ENCODE results near the gene KIF26B. TPM values are rescaled to one million over a fixed set of nuclear protein-coding genes. Genes with fewer than 3 reads are reported as not detected.
A peak's percentile ranks its signal among the peaks of the same experiment; 100 is the strongest.

The KIF26B gene
- total and polyA plus RNA-seq, 2 experiments from 2014 or later: 0.03 to 0.76 TPM

GRCh38 chr1:245255783-245256182 is 101.0 kb downstream of the KIF26B start:
- TF ChIP-seq STAT1 (IDR thresholded peaks at IDR 0.05; ENCODE audit: unreplicated experiment) (no peak), NANOG (IDR thresholded peaks at IDR 0.05; ENCODE audit: borderline replicate concordance) (no peak), CTCF (conservative IDR thresholded peaks at IDR 0.05; ENCODE audit: low read depth in 2 of 2) (no peak), REST (IDR thresholded peaks at IDR 0.05; ENCODE audit: unreplicated experiment) (no peak), ZNF462 (CRISPR knock-in tag; IDR thresholded peaks at IDR 0.05) (no peak), EZH2 (IDR thresholded peaks at IDR 0.05; ENCODE audit: low read depth, unreplicated experiment) (no peak), CREB1 (CRISPR knock-in tag; IDR thresholded peaks at IDR 0.05; ENCODE audit: low read depth) (no peak), JUNB (IDR thresholded peaks at IDR 0.05; ENCODE audit: unreplicated experiment) (no peak), ZNF331 (CRISPR knock-in tag; IDR thresholded peaks at IDR 0.05; ENCODE audit: low read depth) (no peak), ETS1 (IDR thresholded peaks at IDR 0.05) (no peak), ZNF114 (CRISPR knock-in tag; IDR thresholded peaks at IDR 0.05) (no peak), POLR2AphosphoS5 (IDR thresholded peaks at IDR 0.05; ENCODE audit: low read depth) (no peak), EZH2phosphoT487 (IDR thresholded peaks at IDR 0.05; ENCODE audit: unreplicated experiment) (no peak)
- peaks cover 6% of the 10 kb centered on the region; the same call in 1 of the 2 replicates for H3K9me2 ChIP-seq (ENCODE audit: insufficient read depth)
- no peaks in the 10 kb centered on the region for H4K20me1 ChIP-seq (replicated peaks; ENCODE audit: insufficient read depth)
- peaks cover 12% of the 10 kb centered on the region; the same call in 1 of the 2 replicates for H3K4me1 ChIP-seq (ENCODE audit: insufficient read depth)
- H3K4me3 ChIP-seq: no peak overlapping the region
- no peak overlapping the region for H2AFZ ChIP-seq
- Mint-ChIP-seq H3K27ac (no peak overlapping the region), H3K9me3 (peaks cover 15% of the 10 kb centered on the region; the same call in 2 of the 3 replicates), H3K4me3 (no peak overlapping the region), H3K27me3 (ENCODE audit: insufficient read depth, low read depth, poor library complexity) (peaks cover 8% of the 10 kb centered on the region), H3K4me1 (peaks cover 25% of the 10 kb centered on the region), H3K36me3 (ENCODE audit: low read depth) (peaks cover 4% of the 10 kb centered on the region; the same call in 2 of the 3 replicates)
- H3K27ac ChIP-seq (ENCODE audit: low read depth): no peak overlapping the region
- H3K36me3 ChIP-seq (ENCODE audit: insufficient read depth): 0 out of 2 replicates have a peak, but pooled peaks cover 1% of the 10 kb centered on the region
- H3K79me2 ChIP-seq (replicated peaks; ENCODE audit: insufficient read depth): no peaks in the 10 kb centered on the region
- ATAC-seq (no peak), DNase-seq (ENCODE audit: low spot score) (no peak)
- H3K27me3 ChIP-seq (ENCODE audit: insufficient read depth): no peaks in the 10 kb centered on the region
- peak overlapping the region; percentile 23; the same call in 1 of the 2 replicates for H3K4me2 ChIP-seq
- no peaks in the 10 kb centered on the region for H3F3A ChIP-seq (replicated peaks; ENCODE audit: low read depth)
